HepG2 (cell line): Measurements from ENCODE around the gene PCNT. TPM values are rescaled to one million over a fixed set of nuclear protein-coding genes. Genes with fewer than 3 reads are reported as not detected.

Source experiments
- BCLAF1 ChIP-seq: fragments of 450-650 bp; IDR thresholded peaks from 2 replicates; pipeline ENCODE4 v1.6.1; 2017; ENCODE audit warnings: mild to moderate bottlenecking
- NKX3-1 ChIP-seq: sonication (generic); formaldehyde crosslinking; IDR thresholded peaks from 2 replicates; pipeline ENCODE4 v1.5.0; 2020; ENCODE audit warnings: missing genetic modification reagents
- SAFB2 ChIP-seq: sonication (generic); formaldehyde crosslinking; IDR thresholded peaks from 2 replicates; pipeline ENCODE4 v1.5.1; 2020; ENCODE audit warnings: missing genetic modification reagents, low read depth, mild to moderate bottlenecking, borderline replicate concordance
- SP5 ChIP-seq: IDR thresholded peaks from 2 replicates; pipeline ENCODE4 v1.6.1; 2016; ENCODE audit warnings: low read depth, borderline replicate concordance
- SRSF4 ChIP-seq: fragments of 200-400 bp; formaldehyde crosslinking; IDR thresholded peaks from one replicate; pipeline ENCODE4 v1.6.1; 2018; ENCODE audit warnings: mild to moderate bottlenecking, low read depth, low read length, moderate library complexity; ENCODE audit not compliant: poor library complexity, severe bottlenecking
- TFDP2 ChIP-seq: sonication (generic); formaldehyde crosslinking; IDR thresholded peaks from 2 replicates; pipeline ENCODE4 v1.4.0; 2020; ENCODE audit warnings: missing genetic modification reagents
- TFE3 ChIP-seq: IDR thresholded peaks from 2 replicates; pipeline ENCODE4 v1.6.1; 2016
- ZHX1 ChIP-seq: sonication (generic); formaldehyde crosslinking; IDR thresholded peaks from 2 replicates; pipeline ENCODE4 v1.8.1; 2022; ENCODE audit warnings: low read depth, mild to moderate bottlenecking, missing genetic modification reagents
- ZKSCAN5 ChIP-seq: sonication (generic); formaldehyde crosslinking; IDR thresholded peaks from 2 replicates; pipeline ENCODE4 v1.5.1; 2020; ENCODE audit warnings: mild to moderate bottlenecking, missing genetic modification reagents
- ZNF446 ChIP-seq: sonication (generic); formaldehyde crosslinking; IDR thresholded peaks from 2 replicates; pipeline ENCODE4 v1.5.0; 2020; ENCODE audit warnings: mild to moderate bottlenecking, missing genetic modification reagents
- ZNF557 ChIP-seq: sonication (generic); formaldehyde crosslinking; IDR thresholded peaks from 2 replicates; pipeline ENCODE4 v1.4.0; 2020; ENCODE audit warnings: missing genetic modification reagents
- ZNF704 ChIP-seq: sonication (generic); formaldehyde crosslinking; IDR thresholded peaks from 2 replicates; pipeline ENCODE4 v1.8.1; 2023; ENCODE audit warnings: mild to moderate bottlenecking, inconsistent platforms, moderate library complexity, missing genetic modification reagents, borderline replicate concordance
- polyA plus RNA-seq, 8 experiments: library from polyadenylated mRNA; depleted of rRNA in 3 of 8; stranded (reverse) in 7 of 8; unstranded in 1 of 8; fragments of >200 nt; fragmentation: Illumina TruSeq in 4 of 8; extraction: Trizol in 4 of 8; gene quantifications; 2 replicates each; pipeline versions ENCODE4 v1.2.1 to v1.2.3, GENCODE V29; 2011 to 2016; ENCODE audit warnings: low read depth in 4 of 8, missing spikeins in 1 of 8, mixed read lengths in 1 of 8; ENCODE audit not compliant: insufficient read depth in 1 of 8
- total RNA-seq, 5 experiments: library from RNA; depleted of rRNA; stranded (reverse); fragments of >200 nt; fragmentation: Illumina TruSeq; extraction: Trizol; gene quantifications; 2 replicates each; pipeline ENCODE4 v1.2.3, GENCODE V29; 2016; ENCODE audit warnings: low read depth in 1 of 5

Gene PCNT
- total and polyA plus RNA-seq, 2 of the 13 experiments (the other 11 are each of a cell fraction or from before 2014, with no cell fraction given): 5.6 to 12.4 TPM

GRCh38 chr21:46483300-46484295 is 159.6 kb downstream of the PCNT start (continued):
- TF ChIP-seq ZHX1 (CRISPR knock-in tag) (no peak), SAFB2 (CRISPR knock-in tag) (no peak), SP5 (CRISPR knock-in tag) (no peak), SRSF4 (no peak), ZKSCAN5 (no peak), ZNF446 (no peak), TFE3 (CRISPR knock-in tag) (no peak), ZNF704 (CRISPR knock-in tag) (no peak), ZNF557 (CRISPR knock-in tag) (no peak), NKX3-1 (CRISPR knock-in tag) (no peak), BCLAF1 (no peak), TFDP2 (CRISPR knock-in tag) (no peak)
